A673 (cell line): Measurements from ENCODE around the gene TRPM3. TPM values are rescaled to one million over a fixed set of nuclear protein-coding genes. Genes with fewer than 3 reads are reported as not detected.

ENCODE experiments used
- BruUV-seq: library from RNA; stranded (reverse); fragments of 400-500 nt; replicated peaks from 2 replicates; lab custom pipeline; 2021; lab: Mats Ljungman, UMichigan
- CTCF ChIA-PET: fragments of 300-600 bp; sonication (Branson Sonifier 250); formaldehyde crosslinking; loops from one replicate; lab custom pipeline; 2022; ENCODE audit warnings: antibody characterized with exemption; lab: Charles Lee
- POLR2A ChIA-PET: fragments of 300-600 bp; sonication (Branson Sonifier 250); formaldehyde crosslinking; loops from one replicate; lab custom pipeline; 2022; ENCODE audit warnings: antibody characterized with exemption; ENCODE audit not compliant: low non-redundant PET; lab: Charles Lee
- DNase-seq: peaks from one replicate; pipeline ENCODE4 v3.0.0-alpha.2; 2015; ENCODE audit warnings: low spot score
- H3K27ac ChIP-seq: fragments of 200-600 bp; sonication (generic); 2 replicates; pipeline ENCODE4 v1.5.1; 2016; ENCODE audit warnings: mixed run types, low read depth, mild to moderate bottlenecking, mixed read lengths, antibody characterized with exemption, low read length; ENCODE audit not compliant: poor library complexity, severe bottlenecking
- H3K27me3 ChIP-seq: fragments of 200-600 bp; sonication (generic); replicated peaks from 2 replicates; pipeline ENCODE4 v1.6.1; 2017; ENCODE audit warnings: mixed run types, low read depth, mild to moderate bottlenecking, mixed read lengths, antibody characterized with exemption, low read length; ENCODE audit not compliant: insufficient read depth, poor library complexity
- H3K36me3 ChIP-seq: fragments of 200-600 bp; sonication (generic); 2 replicates; pipeline ENCODE4 v1.6.1; 2016; ENCODE audit warnings: mixed run types, mild to moderate bottlenecking, mixed read lengths, antibody characterized with exemption, low read length; ENCODE audit not compliant: insufficient read depth, poor library complexity, severe bottlenecking
- H3K4me1 ChIP-seq: fragments of 200-600 bp; sonication (generic); 2 replicates; pipeline ENCODE4 v1.6.1; 2017; ENCODE audit warnings: mixed run types, mild to moderate bottlenecking, mixed read lengths, antibody characterized with exemption, low read length; ENCODE audit not compliant: insufficient read depth, poor library complexity, severe bottlenecking
- H3K4me3 ChIP-seq: fragments of 200-600 bp; sonication (generic); 2 replicates; pipeline ENCODE4 v1.5.1; 2016; ENCODE audit warnings: low read depth, mixed run types, mild to moderate bottlenecking, mixed read lengths, low read length; ENCODE audit not compliant: poor library complexity, severe bottlenecking
- H3K9me3 ChIP-seq: fragments of 200-600 bp; sonication (generic); 2 replicates; pipeline ENCODE4 v1.6.1; 2016; ENCODE audit warnings: mixed run types, low read depth, mild to moderate bottlenecking, mixed read lengths, antibody characterized with exemption, low read length; ENCODE audit not compliant: poor library complexity, severe bottlenecking
- CTCF ChIP-seq: fragments of 300-800, 200-600 bp; sonication (generic); conservative IDR thresholded peaks from 2 replicates; pipeline ENCODE4 v1.5.1; 2017; ENCODE audit warnings: low read depth, mild to moderate bottlenecking, antibody characterized with exemption, low read length, moderate library complexity, mixed read lengths
- EZH2 ChIP-seq: fragments of 200-600 bp; sonication (generic); IDR thresholded peaks from 2 replicates; pipeline ENCODE4 v1.6.1; 2017; ENCODE audit warnings: borderline replicate concordance, low read depth, mild to moderate bottlenecking, mixed read lengths, antibody characterized with exemption, low read length; ENCODE audit not compliant: poor library complexity, severe bottlenecking
- intact Hi-C: fragments of 100-400 bp; cut with micrococcal nuclease; formaldehyde crosslinking; loops from one replicate; pipeline ENCODE4 v1.10.0; 2022; ENCODE audit not compliant: unreplicated experiment
- total RNA-seq: library from RNA; stranded (reverse); gene quantifications from 2 replicates; pipeline ENCODE4 v1.2.3, GENCODE V29; 2021

Gene TRPM3
- total RNA-seq, 1 experiment from 2014 or later, result not detected

GRCh38 chr9:71120501-71121247 is 747 bp downstream of the TRPM3 start:
- no peaks in the 10 kb centered on the region for H3K9me3 ChIP-seq
- no peaks in the 10 kb centered on the region for H3K36me3 ChIP-seq
- H3K27me3 ChIP-seq, result peaks cover 40% of the 10 kb centered on the region
- H3K4me1 ChIP-seq, result no peaks in the 10 kb centered on the region
- intact Hi-C loops, result no loop called here
- ChIA-PET CTCF (no interaction called here), POLR2A (no interaction called here)
- no TSS peak for BruUV-seq
- no peak overlapping the region for H3K4me3 ChIP-seq
- H3K27ac ChIP-seq, result no peak overlapping the region
- no peak for TF ChIP-seq CTCF
- TF ChIP-seq EZH2, result no peak
- no peak for DNase-seq

GRCh38 chr9:71119746-71120145 is 1.7 kb downstream of the TRPM3 start:
- BruUV-seq, result no TSS peak
- ChIA-PET POLR2A (no interaction called here), CTCF (no interaction called here)
- Histone ChIP-seq H3K4me3 (no peak overlapping the region), H3K27me3 (peaks cover 40% of the 10 kb centered on the region), H3K4me1 (no peaks in the 10 kb centered on the region), H3K36me3 (no peaks in the 10 kb centered on the region), H3K9me3 (no peaks in the 10 kb centered on the region), H3K27ac (no peak overlapping the region)
- TF ChIP-seq CTCF (no peak), EZH2 (no peak)
- intact Hi-C loops, result no loop called here
- no peak for DNase-seq

GRCh38 chr9:71118324-71118723 is 3.1 kb downstream of the TRPM3 start:
- no peaks in the 10 kb centered on the region for H3K4me1 ChIP-seq
- H3K4me3 ChIP-seq, result no peak overlapping the region
- H3K27ac ChIP-seq, result no peak overlapping the region
- POLR2A ChIA-PET, result no interaction called here
- no peaks in the 10 kb centered on the region for H3K36me3 ChIP-seq
- H3K9me3 ChIP-seq, result no peaks in the 10 kb centered on the region
- no peak for DNase-seq
- TF ChIP-seq CTCF, result no peak
- TF ChIP-seq EZH2, result no peak
- H3K27me3 ChIP-seq, result peaks cover 34% of the 10 kb centered on the region
- intact Hi-C loops, result no loop called here
- CTCF ChIA-PET, result no interaction called here
- BruUV-seq, result no TSS peak
